ENCODE results near the gene P3H1.
"Not testable (repeated sequence)": the region's sequence is repeated elsewhere in the genome, so short reads cannot be mapped to it uniquely, and the experiment has no call there.

Gene P3H1

GRCh38 chr1:42759114-42759513, 7.7 kb downstream of the P3H1 start:
- Mint-ChIP-seq H3K36me3 (ENCODE audit: low read depth) (peaks cover 27% of the 10 kb centered on the region), H3K27ac (no peak overlapping the region), H3K27me3 (ENCODE audit: low read depth) (no peaks in the 10 kb centered on the region), H3K4me1 (ENCODE audit: low read depth) (peaks cover 9% of the 10 kb centered on the region), H3K9me3 (no peaks in the 10 kb centered on the region), H3K4me3 (no peak overlapping the region)

- Mint-ChIP-seq H3K9me3 (no peaks in the 10 kb centered on the region), H3K27ac (no peak overlapping the region), H3K4me3 (no peak overlapping the region), H3K4me1 (ENCODE audit: low read depth) (peaks cover 9% of the 10 kb centered on the region), H3K27me3 (ENCODE audit: low read depth) (no peaks in the 10 kb centered on the region), H3K36me3 (ENCODE audit: low read depth) (peaks cover 30% of the 10 kb centered on the region)
These were observed 8.2 kb downstream of the P3H1 start for GRCh38 chr1:42758641-42759040.

GRCh38 chr1:42757892-42758275, 8.9 kb downstream of the P3H1 start:
- H3K9me3 Mint-ChIP-seq, result no peaks in the 10 kb centered on the region
- peaks cover 36% of the 10 kb centered on the region for H3K36me3 Mint-ChIP-seq (ENCODE audit: low read depth)
- H3K4me3 Mint-ChIP-seq, result no peak overlapping the region
- H3K27me3 Mint-ChIP-seq (ENCODE audit: low read depth), result no peaks in the 10 kb centered on the region
- peaks cover 9% of the 10 kb centered on the region for H3K4me1 Mint-ChIP-seq (ENCODE audit: low read depth)
- no peak overlapping the region for H3K27ac Mint-ChIP-seq

- H3K4me3 Mint-ChIP-seq, result no peak overlapping the region
- peaks cover 4% of the 10 kb centered on the region for H3K4me1 Mint-ChIP-seq (ENCODE audit: low read depth)
- H3K27ac Mint-ChIP-seq, result no peak overlapping the region
- no peaks in the 10 kb centered on the region for H3K27me3 Mint-ChIP-seq (ENCODE audit: low read depth)
- peaks cover 42% of the 10 kb centered on the region for H3K36me3 Mint-ChIP-seq (ENCODE audit: low read depth)
- no peaks in the 10 kb centered on the region for H3K9me3 Mint-ChIP-seq
These were observed 9.6 kb downstream of the P3H1 start for GRCh38 chr1:42756956-42757891.

GRCh38 chr1:42753070-42753469, 13.8 kb downstream of the P3H1 start:
- Mint-ChIP-seq H3K27ac (no peak overlapping the region), H3K36me3 (ENCODE audit: low read depth) (peaks cover 66% of the 10 kb centered on the region)

GRCh38 chr1:42752284-42752683, 14.5 kb downstream of the P3H1 start:
- no peak overlapping the region for H3K27ac Mint-ChIP-seq
- peaks cover 3% of the 10 kb centered on the region for H3K4me1 Mint-ChIP-seq (ENCODE audit: low read depth)
- no peaks in the 10 kb centered on the region for H3K9me3 Mint-ChIP-seq
- H3K4me3 Mint-ChIP-seq, result no peak overlapping the region
- H3K36me3 Mint-ChIP-seq (ENCODE audit: low read depth), result peaks cover 63% of the 10 kb centered on the region
- no peaks in the 10 kb centered on the region for H3K27me3 Mint-ChIP-seq (ENCODE audit: low read depth)

More at GRCh38 chr1:42753070-42753469, 13.8 kb downstream of the P3H1 start:
- no peaks in the 10 kb centered on the region for H3K27me3 Mint-ChIP-seq (ENCODE audit: low read depth)
- peaks cover 3% of the 10 kb centered on the region for H3K4me1 Mint-ChIP-seq (ENCODE audit: low read depth)
- H3K4me3 Mint-ChIP-seq, result no peak overlapping the region
- H3K9me3 Mint-ChIP-seq, result no peaks in the 10 kb centered on the region

- not testable (repeated sequence) for H3K27ac Mint-ChIP-seq; H3K9me3 Mint-ChIP-seq; H3K27me3 Mint-ChIP-seq (ENCODE audit: low read depth); H3K4me1 Mint-ChIP-seq (ENCODE audit: low read depth); H3K4me3 Mint-ChIP-seq
- H3K36me3 Mint-ChIP-seq (ENCODE audit: low read depth), result peaks cover 62% of the 10 kb centered on the region
These were observed 15.2 kb downstream of the P3H1 start for GRCh38 chr1:42751511-42752070.

- Mint-ChIP-seq H3K27me3 (ENCODE audit: low read depth) (no peaks in the 10 kb centered on the region), H3K36me3 (ENCODE audit: low read depth) (peaks cover 53% of the 10 kb centered on the region)
These were observed 16.8 kb downstream of the P3H1 start for GRCh38 chr1:42750041-42750440.

GRCh38 chr1:42748461-42749410, 18.1 kb downstream of the P3H1 start:
- Mint-ChIP-seq H3K9me3 (no peaks in the 10 kb centered on the region), H3K4me3 (no peak overlapping the region), H3K27ac (peak overlapping the region; percentile 41), H3K36me3 (ENCODE audit: low read depth) (peaks cover 44% of the 10 kb centered on the region), H3K4me1 (ENCODE audit: low read depth) (no peaks in the 10 kb centered on the region), H3K27me3 (ENCODE audit: low read depth) (no peaks in the 10 kb centered on the region)

More at GRCh38 chr1:42750041-42750440, 16.8 kb downstream of the P3H1 start:
- H3K9me3 Mint-ChIP-seq, result no peaks in the 10 kb centered on the region
- no peak overlapping the region for H3K27ac Mint-ChIP-seq
- H3K4me3 Mint-ChIP-seq, result no peak overlapping the region
- H3K4me1 Mint-ChIP-seq (ENCODE audit: low read depth), result no peaks in the 10 kb centered on the region

GRCh38 chr1:42748021-42748420, 18.8 kb downstream of the P3H1 start:
- Mint-ChIP-seq H3K9me3 (no peaks in the 10 kb centered on the region), H3K27ac (no peak overlapping the region), H3K36me3 (ENCODE audit: low read depth) (peaks cover 39% of the 10 kb centered on the region), H3K4me3 (no peak overlapping the region), H3K4me1 (ENCODE audit: low read depth) (no peaks in the 10 kb centered on the region), H3K27me3 (ENCODE audit: low read depth) (no peaks in the 10 kb centered on the region)

- peaks cover 31% of the 10 kb centered on the region for H3K36me3 Mint-ChIP-seq (ENCODE audit: low read depth)
- no peaks in the 10 kb centered on the region for H3K27me3 Mint-ChIP-seq (ENCODE audit: low read depth)
- no peak overlapping the region for H3K4me3 Mint-ChIP-seq
- H3K27ac Mint-ChIP-seq, result no peak overlapping the region
- no peaks in the 10 kb centered on the region for H3K9me3 Mint-ChIP-seq
- H3K4me1 Mint-ChIP-seq (ENCODE audit: low read depth), result no peaks in the 10 kb centered on the region
These were observed 19.7 kb downstream of the P3H1 start for GRCh38 chr1:42747125-42747524.

GRCh38 chr1:42746436-42747105, 20.3 kb downstream of the P3H1 start:
- H3K9me3 Mint-ChIP-seq, result no peaks in the 10 kb centered on the region
- peaks cover 26% of the 10 kb centered on the region for H3K36me3 Mint-ChIP-seq (ENCODE audit: low read depth)
- H3K4me3 Mint-ChIP-seq, result no peak overlapping the region
- H3K4me1 Mint-ChIP-seq (ENCODE audit: low read depth), result no peaks in the 10 kb centered on the region
- H3K27ac Mint-ChIP-seq, result no peak overlapping the region
- no peaks in the 10 kb centered on the region for H3K27me3 Mint-ChIP-seq (ENCODE audit: low read depth)

GRCh38 chr1:42745851-42746250, 21.0 kb downstream of the P3H1 start:
- Mint-ChIP-seq H3K36me3 (ENCODE audit: low read depth) (peaks cover 25% of the 10 kb centered on the region), H3K27ac (peak overlapping the region; percentile 24), H3K4me3 (no peak overlapping the region), H3K9me3 (no peaks in the 10 kb centered on the region), H3K4me1 (ENCODE audit: low read depth) (no peaks in the 10 kb centered on the region), H3K27me3 (ENCODE audit: low read depth) (no peaks in the 10 kb centered on the region)

GRCh38 chr1:42744148-42744413, 22.7 kb downstream of the P3H1 start:
- H3K4me1 Mint-ChIP-seq (ENCODE audit: low read depth), result no peaks in the 10 kb centered on the region
- H3K27me3 Mint-ChIP-seq (ENCODE audit: low read depth), result no peaks in the 10 kb centered on the region
- peaks cover 12% of the 10 kb centered on the region for H3K36me3 Mint-ChIP-seq (ENCODE audit: low read depth)
- no peak overlapping the region for H3K27ac Mint-ChIP-seq
- no peak overlapping the region for H3K4me3 Mint-ChIP-seq
- no peaks in the 10 kb centered on the region for H3K9me3 Mint-ChIP-seq

Data from T-helper 1 cell treated with Interleukin-12 subunit alpha and Interleukin-12 subunit beta and Interleukin-4 antibody, amounts not matched to agents 30 μg/mL and 1 μg/mL, for 36 hours (primary cell).